CD14-positive monocyte (primary cell): ENCODE results near the gene DLK2. TPM values are rescaled to one million over a fixed set of nuclear protein-coding genes. Genes with fewer than 3 reads are reported as not detected.

Experiments used
- DNase-seq, 3 donors: peaks; one replicate each; pipeline ENCODE4 v3.0.0-alpha.2; 2011 to 2022
- H2AFZ ChIP-seq: 2 replicates; pipeline ENCODE4 v1.6.0; 2012; ENCODE audit warnings: mild to moderate bottlenecking, low read depth, low read length, inconsistent platforms; ENCODE audit not compliant: insufficient read depth, poor library complexity, severe bottlenecking
- H3K27ac ChIP-seq, 2 donors: 1 replicate in 1 of 2; 2 replicates in 1 of 2; pipeline ENCODE4 v1.5.1; 2012 to 2013; ENCODE audit warnings: low read length in 2 of 2, control low read depth in 1 of 2, inconsistent platforms in 1 of 2, low read depth in 1 of 2, mild to moderate bottlenecking in 1 of 2
- H3K27me3 ChIP-seq, 2 donors: one replicate each; pipeline versions ENCODE4 v1.6.0 to v1.6.1; 2011 to 2013; ENCODE audit warnings: low read length in 2 of 2; ENCODE audit not compliant: control insufficient read depth in 2 of 2, insufficient read depth in 2 of 2
- H3K36me3 ChIP-seq, 2 donors: replicated peaks in 1 of 2; 1 replicate in 1 of 2; 2 replicates in 1 of 2; pipeline versions ENCODE4 v1.5.1 to v1.6.1; 2012 to 2013; ENCODE audit warnings: low read length in 2 of 2, control low read depth in 1 of 2, inconsistent platforms in 1 of 2, mild to moderate bottlenecking in 1 of 2; ENCODE audit not compliant: insufficient read depth in 2 of 2, control insufficient read depth in 1 of 2
- H3K4me1 ChIP-seq, 2 donors: 1 replicate in 1 of 2; 2 replicates in 1 of 2; pipeline versions ENCODE4 v1.5.1 to v1.6.1; 2012 to 2013; ENCODE audit warnings: low read length in 2 of 2, control low read depth in 1 of 2, inconsistent platforms in 1 of 2, mild to moderate bottlenecking in 1 of 2, moderate library complexity in 1 of 2; ENCODE audit not compliant: insufficient read depth in 2 of 2, control insufficient read depth in 1 of 2
- H3K4me2 ChIP-seq: replicated peaks from 2 replicates; pipeline ENCODE3; 2012; ENCODE audit warnings: low read length, moderate library complexity, mild to moderate bottlenecking; ENCODE audit not compliant: poor library complexity, severe bottlenecking; ENCODE audit errors: extremely low read depth
- H3K4me3 ChIP-seq, 3 experiments: fragments of 200-600 bp in 1 of 3; sonication (generic) in 1 of 3; replicated peaks in 1 of 3; 1 replicate in 2 of 3; 2 replicates in 1 of 3; pipeline ENCODE4 v1.5.1; 2011 to 2013; ENCODE audit warnings: low read length in 3 of 3, mild to moderate bottlenecking in 3 of 3, control low read depth in 2 of 3, low read depth in 2 of 3, inconsistent platforms in 1 of 3, moderate library complexity in 1 of 3
- H3K79me2 ChIP-seq: 2 replicates; pipeline ENCODE4 v1.6.0; 2012; ENCODE audit warnings: mild to moderate bottlenecking, control low read depth, inconsistent platforms, low read length, moderate library complexity; ENCODE audit not compliant: insufficient read depth
- H3K9ac ChIP-seq: 2 replicates; pipeline ENCODE4 v1.6.0; 2017; ENCODE audit warnings: low read length, mild to moderate bottlenecking; ENCODE audit not compliant: insufficient read depth, poor library complexity, severe bottlenecking
- H3K9me3 ChIP-seq, 2 donors: replicated peaks in 1 of 2; 1 replicate in 1 of 2; 2 replicates in 1 of 2; pipeline versions ENCODE4 v1.5.1 to v1.6.1; 2012 to 2013; ENCODE audit warnings: low read length in 2 of 2, control low read depth in 1 of 2; ENCODE audit not compliant: control insufficient read depth in 1 of 2, insufficient read depth in 1 of 2
- H4K20me1 ChIP-seq: 2 replicates; pipeline ENCODE4 v1.6.0; 2012; ENCODE audit warnings: mild to moderate bottlenecking, low read length, control low read depth, moderate library complexity; ENCODE audit not compliant: insufficient read depth
- H3K27ac Mint-ChIP-seq, 7 donors: one replicate each; pipeline ENCODE4 v1.8.0; 2020; ENCODE audit warnings: mild to moderate bottlenecking in 7 of 7, mixed read lengths in 7 of 7, moderate library complexity in 6 of 7, inconsistent platforms in 2 of 7
- H3K27me3 Mint-ChIP-seq, 3 donors: one replicate each; pipeline ENCODE4 v1.8.0; 2021 to 2022; ENCODE audit warnings: low read depth in 3 of 3, mild to moderate bottlenecking in 3 of 3, mixed read lengths in 3 of 3, moderate library complexity in 3 of 3, inconsistent platforms in 1 of 3
- H3K36me3 Mint-ChIP-seq, 2 donors: one replicate each; pipeline ENCODE4 v1.8.0; 2020; ENCODE audit warnings: mixed read lengths in 2 of 2, inconsistent platforms in 1 of 2, mild to moderate bottlenecking in 1 of 2
- H3K4me1 Mint-ChIP-seq: one replicate; pipeline ENCODE4 v1.8.0; 2020; ENCODE audit warnings: mild to moderate bottlenecking, mixed read lengths
- H3K4me3 Mint-ChIP-seq, 2 donors: one replicate each; pipeline ENCODE4 v1.8.0; 2020; ENCODE audit warnings: mild to moderate bottlenecking in 2 of 2, mixed read lengths in 2 of 2, moderate library complexity in 1 of 2
- H3K9me3 Mint-ChIP-seq, 7 donors: one replicate each; pipeline ENCODE4 v1.8.0; 2020 to 2022; ENCODE audit warnings: mixed read lengths in 7 of 7, mild to moderate bottlenecking in 6 of 7, moderate library complexity in 6 of 7, inconsistent platforms in 2 of 7
- CTCF ChIP-seq: fragments of 200-600 bp; IDR thresholded peaks from one replicate; pipeline ENCODE4 v1.8.0; 2022; ENCODE audit warnings: antibody characterized with exemption, mild to moderate bottlenecking
- WGBS: methylation state at CpG from one replicate; pipeline ENCODE4 v1.1.5; 2013; ENCODE audit warnings: missing lambda C conversion rate; ENCODE audit not compliant: insufficient coverage; 5-methylcytosine and 5-hydroxymethylcytosine counted together
- intact Hi-C, 2 donors: fragments of 100-400 bp; cut with micrococcal nuclease; formaldehyde crosslinking; loops; one replicate each; pipeline versions ENCODE4 v1.15.0 to v1.15.1; 2023
- polyA plus RNA-seq, 3 donors: library from polyadenylated mRNA; depleted of rRNA in 1 of 3; unstranded in 2 of 3; stranded (reverse) in 1 of 3; fragments of 300-500 nt in 2 of 3; fragments of >200 nt in 1 of 3; fragmentation: Illumina TruSeq in 2 of 3; gene quantifications; 1 replicate in 2 of 3; 2 replicates in 1 of 3; pipeline ENCODE4 v1.2.3, GENCODE V29; 2012 to 2021

Gene DLK2
- polyA plus RNA-seq, 3 donors: 0.08 TPM; not detected in 2

GRCh38 chr6:43408259-43408658 lies 47.1 kb downstream of the DLK2 start:
- intact Hi-C loops: no loop called here
- Histone ChIP-seq H3K9ac (no peak overlapping the region), H3K4me3 (no peak overlapping the region), H3K4me1 (no peaks in the 10 kb centered on the region), H3K36me3 (no peaks in the 10 kb centered on the region), H3K9me3 (peaks cover 0 to 10% of the 10 kb centered on the region in 2 donors), H4K20me1 (no peaks in the 10 kb centered on the region), H2AFZ (no peak overlapping the region), H3K27me3 (peaks cover 4 to 10% of the 10 kb centered on the region in 2 donors), H3K4me2 (no peak overlapping the region), H3K27ac (no peak overlapping the region), H3K79me2 (no peaks in the 10 kb centered on the region)
- no peak overlapping the region for H3K4me3 Mint-ChIP-seq
- peaks cover 11 to 23% (median 12%) of the 10 kb centered on the region in 3 donors for H3K27me3 Mint-ChIP-seq
- H3K36me3 Mint-ChIP-seq: no peaks in the 10 kb centered on the region
- WGBS: 98% methylated on average over 4 of the region's 4 CpGs
- DNase-seq: no peak
- no peaks in the 10 kb centered on the region for H3K4me1 Mint-ChIP-seq
- TF ChIP-seq CTCF: no peak
- no peak overlapping the region for H3K27ac Mint-ChIP-seq
- peaks cover 0 to 16% (median 11%) of the 10 kb centered on the region in 7 donors for H3K9me3 Mint-ChIP-seq

- Mint-ChIP-seq H3K9me3 (peaks cover 0 to 8% (median 5%) of the 10 kb centered on the region in 7 donors), H3K27me3 (peaks cover 9 to 24% (median 11%) of the 10 kb centered on the region in 3 donors), H3K27ac (no peak overlapping the region), H3K4me1 (no peaks in the 10 kb centered on the region), H3K36me3 (no peaks in the 10 kb centered on the region), H3K4me3 (no peak overlapping the region)
- no peak overlapping the region for H3K4me3 ChIP-seq
- DNase-seq: no peak
- H3K79me2 ChIP-seq: no peaks in the 10 kb centered on the region
- TF ChIP-seq CTCF: no peak
- no peak overlapping the region for H3K27ac ChIP-seq
- H3K4me2 ChIP-seq: no peak overlapping the region
- intact Hi-C loops: no loop called here
- peaks cover 0 to under 1% of the 10 kb centered on the region in 2 donors for H3K9me3 ChIP-seq
- H4K20me1 ChIP-seq: no peaks in the 10 kb centered on the region
- H2AFZ ChIP-seq: no peak overlapping the region
- peaks cover 4 to 10% of the 10 kb centered on the region in 2 donors for H3K27me3 ChIP-seq
- H3K4me1 ChIP-seq: no peaks in the 10 kb centered on the region
- no peak overlapping the region for H3K9ac ChIP-seq
- no peaks in the 10 kb centered on the region for H3K36me3 ChIP-seq
- 100% methylated on average over 1 of the region's 1 CpG for WGBS
Measured at GRCh38 chr6:43407296-43407695, 48.1 kb downstream of the DLK2 start.
